Measurements from ENCODE around the gene ST6GALNAC4.

ST6GALNAC4 gene

DNA sequence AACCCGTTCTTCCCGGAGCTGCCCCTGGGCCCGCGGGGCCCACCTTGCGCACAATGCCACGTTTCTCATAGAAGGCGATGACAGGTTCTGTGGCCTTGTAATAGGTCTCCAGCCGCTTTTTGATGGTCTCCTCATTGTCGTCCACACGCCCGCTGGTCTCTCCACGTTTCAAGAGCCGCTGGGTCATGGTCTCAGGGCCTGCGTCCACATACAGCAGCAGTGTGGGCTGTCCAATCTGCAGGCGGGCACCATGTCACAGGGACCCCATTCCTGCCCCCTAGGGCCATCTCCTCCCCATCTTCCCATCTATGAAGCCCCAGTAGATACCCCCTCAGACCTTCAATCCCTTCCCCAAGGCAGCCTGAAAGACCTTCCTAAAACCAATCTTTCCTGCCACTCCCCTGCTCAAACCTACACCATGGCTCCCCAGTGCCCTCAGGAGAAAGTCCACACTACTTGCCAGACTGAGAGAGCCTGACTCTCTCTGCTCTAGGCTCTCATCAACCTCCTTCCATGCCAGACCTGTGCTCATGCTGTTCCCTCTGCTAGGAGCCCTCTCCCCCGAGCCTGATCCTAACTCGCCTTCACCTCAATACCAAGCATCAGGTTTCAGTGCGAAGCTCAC, 48.5 kb downstream of the ST6GALNAC4 start:
- no peak for DNase-seq

DNA sequence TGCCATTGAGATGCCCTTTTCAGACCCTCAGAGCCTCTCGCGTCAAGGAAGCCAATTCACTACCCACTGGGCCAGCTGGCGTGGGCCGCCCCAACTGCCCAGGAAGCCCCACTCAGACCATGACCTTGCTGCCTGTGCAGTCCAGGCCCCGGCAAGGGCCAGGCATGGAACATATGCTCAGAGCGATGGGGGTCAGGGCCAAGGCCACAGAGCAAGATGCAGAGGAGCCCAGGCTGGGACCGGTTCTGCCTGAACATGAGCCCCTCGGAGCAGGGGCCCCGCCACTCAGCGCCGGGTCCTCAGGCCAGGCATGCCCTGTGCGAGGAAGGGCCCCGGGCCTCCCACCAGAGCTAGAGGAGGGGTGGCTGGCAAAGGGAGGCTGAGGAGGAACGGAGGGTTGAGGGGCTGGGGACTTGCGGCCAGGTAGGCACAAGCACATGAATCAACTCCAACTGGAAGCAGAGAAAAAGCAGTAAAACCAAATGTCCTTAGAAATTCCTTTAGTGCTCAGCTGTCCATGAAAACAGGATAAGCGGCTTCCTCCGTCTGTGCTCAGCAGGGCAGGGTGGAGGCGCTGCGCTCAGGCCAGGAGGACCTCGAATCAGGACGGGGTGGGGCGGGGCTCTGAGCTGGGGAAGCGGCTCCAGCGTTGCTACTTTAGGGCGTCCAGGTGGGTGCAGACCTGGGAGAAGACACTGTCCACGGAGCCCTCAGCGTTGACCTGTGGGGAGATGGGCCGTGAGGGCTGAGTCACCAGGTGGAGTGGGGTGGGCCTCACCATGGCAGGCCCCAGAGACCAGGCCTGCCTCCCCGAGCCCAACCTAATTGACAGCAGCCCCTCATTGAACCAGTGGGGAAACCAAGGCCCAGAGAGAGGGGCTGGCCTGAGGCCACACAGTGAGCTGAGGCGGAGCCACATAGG, 49.2 kb downstream of the ST6GALNAC4 start:
- DNase-seq, result no peak

DNA sequence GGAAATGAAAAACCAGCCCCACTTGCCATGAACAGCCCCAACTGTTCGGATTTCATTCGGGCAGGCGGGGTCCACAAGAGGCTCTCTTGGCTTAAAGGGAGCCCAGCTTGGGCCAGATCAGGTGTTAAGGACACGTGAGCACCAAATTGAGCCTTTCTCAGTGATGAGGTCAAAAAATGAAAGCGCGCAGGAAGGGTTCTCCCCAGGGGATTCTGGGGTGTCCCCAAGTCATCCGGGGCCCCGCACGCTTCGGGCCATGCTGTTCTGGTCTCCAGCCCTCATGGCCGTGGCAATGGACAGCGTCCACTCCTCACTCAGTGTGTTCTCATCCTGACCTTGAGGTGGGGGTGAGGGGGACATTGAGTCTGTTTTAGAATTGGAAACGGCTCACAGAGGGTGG, 50.3 kb downstream of the ST6GALNAC4 start:
- no peak for DNase-seq

DNA sequence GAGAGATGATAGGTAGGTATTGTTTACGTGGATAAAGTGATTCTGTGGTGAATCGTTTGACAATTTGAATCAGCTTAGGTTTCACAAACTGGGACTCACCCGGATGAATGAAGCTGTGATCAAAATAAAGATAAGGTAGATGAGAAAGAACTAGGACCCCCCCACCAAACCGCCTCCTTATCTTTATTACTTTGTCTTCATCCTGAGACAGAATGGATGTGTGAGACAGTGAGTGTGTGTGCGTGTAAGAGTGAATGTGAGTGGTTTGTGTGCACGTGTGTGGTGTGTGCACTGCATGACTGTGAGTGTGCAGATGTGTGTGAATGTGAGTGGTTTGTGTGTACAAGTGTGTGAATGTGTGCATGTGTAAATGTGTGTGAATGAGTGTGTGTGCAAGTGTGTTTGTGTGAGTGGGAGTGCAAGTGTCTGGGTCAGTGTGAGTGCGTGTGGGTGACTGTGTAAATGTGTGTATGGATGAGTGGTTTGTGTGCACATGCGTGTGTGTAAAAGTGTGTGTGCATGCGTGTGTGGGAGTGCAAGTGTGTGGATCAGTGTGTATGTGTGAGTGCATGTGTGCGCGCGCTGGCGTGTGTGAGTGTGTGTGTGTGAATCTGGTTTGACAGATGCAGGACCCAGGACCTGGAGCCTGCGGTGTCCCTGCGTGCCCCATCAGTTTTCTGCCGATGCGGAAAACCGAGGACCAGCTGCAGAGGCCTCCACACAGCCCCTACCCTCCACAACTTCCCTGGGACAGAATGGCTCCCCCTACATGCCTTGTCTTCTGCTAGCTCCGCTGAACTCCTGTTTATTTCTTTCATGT, 51.0 kb downstream of the ST6GALNAC4 start:
- no peak for DNase-seq

DNA sequence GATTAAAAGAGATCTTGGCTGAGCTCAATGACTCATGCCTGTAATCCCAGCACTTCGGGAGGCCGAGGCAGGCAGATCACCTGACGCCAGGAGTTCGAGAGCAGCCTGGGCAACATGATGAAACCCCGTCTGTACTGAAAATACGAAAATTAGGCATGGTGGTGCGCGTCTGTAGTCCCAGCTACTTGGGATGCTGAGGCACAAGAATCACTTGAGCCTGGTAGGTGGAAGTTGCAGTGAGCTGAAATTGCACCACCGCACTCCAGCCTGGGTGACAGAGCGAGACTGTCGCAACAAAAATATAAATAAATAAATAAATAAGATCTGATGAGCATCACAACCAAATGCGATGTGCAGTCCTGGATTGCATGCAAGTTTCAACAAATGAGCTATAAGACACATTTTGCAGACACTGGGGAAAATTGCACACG, 53.6 kb downstream of the ST6GALNAC4 start:
- DNase-seq, result no peak

DNA sequence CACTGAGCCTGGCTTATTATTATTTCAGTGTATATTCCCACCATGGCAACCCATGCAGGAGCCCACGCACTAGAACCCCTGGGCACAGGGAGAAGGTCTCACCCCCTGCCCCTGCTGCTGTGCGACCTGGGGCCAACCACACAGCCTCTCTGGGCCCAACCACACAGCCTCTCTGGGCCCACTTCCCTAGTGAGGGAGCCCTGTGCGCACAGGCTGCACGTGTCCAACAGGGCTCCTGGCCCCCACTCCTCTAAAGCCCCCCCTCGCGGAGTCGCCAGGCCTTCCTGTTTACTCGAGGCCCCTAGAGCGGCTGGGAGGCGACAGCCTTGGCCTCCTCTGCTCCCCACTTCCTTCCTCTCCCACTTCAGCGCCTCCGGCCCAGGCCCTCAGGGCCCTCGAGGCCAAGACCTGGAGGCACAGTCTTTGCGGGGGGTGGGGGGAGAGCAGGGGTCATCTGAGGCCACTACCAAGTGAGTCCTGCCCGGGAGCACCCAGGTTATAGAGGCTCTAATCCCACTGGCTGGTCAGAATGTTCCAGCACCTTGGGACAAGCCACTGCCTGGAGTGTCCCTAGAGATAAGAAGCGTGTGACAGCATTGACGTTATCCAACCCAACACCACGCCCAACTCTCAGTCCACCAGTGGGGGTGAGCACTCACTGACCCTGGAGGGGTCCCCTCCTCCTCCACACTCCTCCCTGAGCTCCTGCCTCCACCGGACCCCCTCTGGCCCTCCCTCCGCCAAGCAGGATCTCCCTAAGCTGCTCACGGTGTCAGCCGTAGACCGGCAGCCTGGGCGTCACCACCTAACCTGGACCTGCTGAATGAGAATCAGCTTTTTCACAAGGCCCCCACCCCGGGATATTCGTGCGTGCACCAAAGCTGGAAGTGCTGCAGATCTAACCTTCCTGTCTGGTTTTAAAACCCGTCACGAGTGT, 54.5 kb downstream of the ST6GALNAC4 start:
- DNase-seq, result no peak

DNA sequence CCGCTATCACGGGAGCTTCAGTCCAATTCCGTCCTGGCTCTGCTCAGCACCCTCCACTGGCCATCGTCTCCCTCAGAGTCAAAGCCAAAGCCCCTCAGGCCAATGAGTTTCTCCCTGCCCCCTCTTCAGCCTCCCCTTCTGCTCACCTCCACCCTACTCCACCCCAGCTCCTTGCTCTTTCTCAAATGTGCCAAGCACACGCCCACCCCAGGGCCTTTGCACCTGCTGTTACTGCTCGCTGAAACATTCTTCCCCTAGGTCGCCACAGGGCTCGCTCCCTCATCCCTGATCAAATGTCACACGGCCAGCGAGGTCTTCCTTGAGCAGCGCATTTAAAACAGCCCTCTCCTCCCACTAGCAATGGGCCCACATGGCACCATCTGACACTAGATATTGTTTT, 56.1 kb downstream of the ST6GALNAC4 start:
- no peak for DNase-seq

DNA sequence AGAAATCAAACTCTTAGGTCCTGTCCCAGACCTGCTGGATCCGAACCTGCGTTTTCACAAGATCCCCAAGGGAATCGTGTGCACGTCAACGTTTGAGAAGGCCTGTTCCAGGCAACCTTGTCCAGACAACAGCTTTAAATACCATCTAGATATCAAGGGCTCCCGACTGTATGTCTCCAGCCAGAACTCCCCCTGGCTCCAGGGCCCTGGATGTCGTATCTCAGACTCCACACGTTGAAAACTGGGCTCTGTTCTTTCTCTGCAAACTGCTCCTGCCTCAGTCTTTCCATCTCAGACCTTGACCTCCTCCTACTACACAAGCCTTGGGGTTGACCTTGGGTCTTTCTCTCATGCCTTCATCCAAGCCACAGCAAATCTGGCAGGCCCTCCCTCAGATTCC, 56.6 kb downstream of the ST6GALNAC4 start:
- no peak for DNase-seq

DNA sequence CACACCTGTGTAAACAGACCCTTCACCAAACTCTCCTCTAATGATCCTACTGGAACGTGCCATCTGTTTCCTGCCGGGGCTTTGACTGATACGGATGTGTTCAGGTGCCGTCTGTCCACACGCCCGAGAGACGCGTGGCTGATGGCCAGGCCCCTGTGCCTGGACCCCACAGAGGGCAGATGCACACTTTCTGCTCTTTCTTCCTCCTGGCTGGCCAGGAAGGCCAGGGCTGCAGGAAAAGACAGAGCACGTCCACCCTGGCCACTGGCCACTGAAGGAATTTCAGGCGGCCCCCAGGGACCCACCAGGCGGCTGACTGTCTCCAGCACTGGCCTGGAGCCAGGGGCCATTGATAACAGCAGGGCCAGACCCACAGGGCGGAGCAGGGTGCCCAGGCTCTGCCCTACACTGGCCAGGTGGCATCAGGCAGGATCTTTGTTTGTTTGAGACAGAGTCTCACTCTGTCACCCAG, 58.8 kb downstream of the ST6GALNAC4 start:
- DNase-seq, result no peak
